Panc1 (cell line): ENCODE measurements around the gene FMN2. TPM values are rescaled to one million over a fixed set of nuclear protein-coding genes. Genes with fewer than 3 reads are reported as not detected.

Source experiments
- ATAC-seq: fragments of 200-7000 bp; cut with Tn5 transposase; 2 replicates; pipeline ENCODE4 v1.9.1; 2020; ENCODE audit warnings: mild to moderate bottlenecking, moderate library complexity
- BruUV-seq: library from RNA; stranded (reverse); fragments of 400-500 nt; replicated peaks from 2 replicates; lab custom pipeline; 2021; lab: Mats Ljungman, UMichigan
- CTCF ChIA-PET: fragments of 300-600 bp; sonication (Branson Sonifier 250); formaldehyde crosslinking; loops from one replicate; lab custom pipeline; 2022; ENCODE audit warnings: antibody characterized with exemption; lab: Charles Lee
- POLR2A ChIA-PET: fragments of 300-600 bp; sonication (Branson Sonifier 250); formaldehyde crosslinking; loops from one replicate; lab custom pipeline; 2022; ENCODE audit warnings: antibody characterized with exemption; lab: Charles Lee
- DNase-seq: peaks from one replicate; pipeline ENCODE4 v3.0.0-alpha.2; 2010; ENCODE audit warnings: low read depth, low spot score
- H3K27ac ChIP-seq: 2 replicates; pipeline ENCODE4 v1.5.1; 2011; ENCODE audit warnings: mild to moderate bottlenecking, low read length, inconsistent platforms
- H3K27me3 ChIP-seq: fragments of 200-500 bp; sonication (Bioruptor generic); 2 replicates; pipeline ENCODE4 v1.6.0; 2014; ENCODE audit warnings: low read length, inconsistent platforms; ENCODE audit not compliant: control insufficient read depth, insufficient read depth
- H3K36me3 ChIP-seq: fragments of 200-500 bp; sonication (Bioruptor generic); 2 replicates; pipeline ENCODE4 v1.5.1; 2014; ENCODE audit warnings: inconsistent platforms, mild to moderate bottlenecking, low read length, moderate library complexity; ENCODE audit not compliant: control insufficient read depth, insufficient read depth
- H3K4me1 ChIP-seq: 2 replicates; pipeline ENCODE4 v1.5.1; 2011; ENCODE audit warnings: inconsistent platforms, mild to moderate bottlenecking, low read length, moderate library complexity; ENCODE audit not compliant: control insufficient read depth, insufficient read depth
- H3K4me3 ChIP-seq, 2 experiments: 2 replicates each; pipeline ENCODE4 v1.5.1; 2011 to 2012; ENCODE audit warnings: low read depth in 2 of 2, low read length in 2 of 2, mild to moderate bottlenecking in 2 of 2, inconsistent platforms in 1 of 2, moderate library complexity in 1 of 2
- H3K9me3 ChIP-seq: fragments of 200-500 bp; sonication (Bioruptor generic); 2 replicates; pipeline ENCODE4 v1.5.1; 2014; ENCODE audit warnings: low read depth, mild to moderate bottlenecking, inconsistent platforms, low read length, moderate library complexity; ENCODE audit not compliant: control insufficient read depth, insufficient read depth
- POLR2AphosphoS5 ChIP-seq: IDR thresholded peaks from 2 replicates; pipeline ENCODE4 v1.6.1; 2012; ENCODE audit warnings: mild to moderate bottlenecking, low read depth, low read length, moderate library complexity
- SIN3A ChIP-seq: IDR thresholded peaks from 2 replicates; pipeline ENCODE4 v1.6.1; 2012; ENCODE audit warnings: low read depth, mild to moderate bottlenecking, low read length, moderate library complexity, borderline replicate concordance; ENCODE audit not compliant: insufficient read depth
- TCF7L2 ChIP-seq: IDR thresholded peaks from 2 replicates; pipeline ENCODE4 v1.6.1; 2011; ENCODE audit warnings: mild to moderate bottlenecking, low read depth, low read length, inconsistent platforms
- in situ Hi-C: cut with HindIII; loops from 2 replicates; pipeline ENCODE4 v1.10.0; 2016; ENCODE audit warnings: low sequenced_read_pairs, low pct_unique_long_range_greater_than_20kb
- intact Hi-C: fragments of 100-400 bp; cut with micrococcal nuclease; formaldehyde crosslinking; loops from one replicate; pipeline ENCODE4 v1.10.0; 2022; ENCODE audit not compliant: unreplicated experiment
- total RNA-seq: library from RNA; stranded (reverse); gene quantifications from one replicate; pipeline ENCODE4 v1.2.1, GENCODE V29; 2021; ENCODE audit not compliant: unreplicated experiment
- TF ChIP-seq, protein P1 (sequence below): fragments of 450-650 bp; IDR thresholded peaks from 2 replicates; pipeline ENCODE4 v1.5.1; 2017; ENCODE audit warnings: mild to moderate bottlenecking
- TF ChIP-seq, protein P2 (sequence below), 2 experiments: IDR thresholded peaks; 2 replicates each; pipeline ENCODE4 v1.6.1; 2011 to 2012; ENCODE audit warnings: low read depth in 2 of 2, control low read depth in 1 of 2, low read length in 1 of 2, mild to moderate bottlenecking in 1 of 2, moderate library complexity in 1 of 2; ENCODE audit not compliant: insufficient read depth in 1 of 2

Gene FMN2
- total RNA-seq, 1 experiment from 2014 or later: 1.9 TPM

DNA sequence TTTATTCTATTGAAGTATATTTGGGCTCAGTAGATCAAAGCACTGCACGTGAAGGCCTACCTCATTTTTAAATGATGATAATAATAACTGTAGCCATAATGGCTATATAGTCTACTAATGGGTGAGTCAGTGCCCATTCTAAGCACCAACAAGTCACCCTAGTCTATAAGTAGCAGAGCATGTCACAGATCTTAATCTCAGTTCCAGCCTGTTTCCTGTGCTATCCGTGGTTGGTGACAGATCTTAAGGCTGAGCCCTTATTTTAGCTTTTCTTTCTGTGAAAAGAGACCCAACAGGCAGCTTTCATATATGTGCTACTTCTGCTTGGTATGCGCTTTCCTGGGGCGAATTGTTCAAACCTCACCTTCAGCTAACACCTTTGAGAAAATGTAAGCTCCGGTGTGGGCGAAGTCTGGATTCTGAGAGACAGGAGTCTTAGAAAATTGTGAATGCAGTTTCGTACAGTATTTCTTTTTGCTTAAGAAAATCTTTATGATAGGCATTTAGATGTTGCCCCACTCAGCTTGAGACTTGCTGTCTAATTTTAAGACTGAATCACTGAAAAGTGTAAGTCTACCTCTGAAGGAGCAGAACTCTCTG is 59.6 kb downstream of the FMN2 start:
- POLR2A ChIA-PET: no interaction called here
- CTCF ChIA-PET: no interaction called here

DNA sequence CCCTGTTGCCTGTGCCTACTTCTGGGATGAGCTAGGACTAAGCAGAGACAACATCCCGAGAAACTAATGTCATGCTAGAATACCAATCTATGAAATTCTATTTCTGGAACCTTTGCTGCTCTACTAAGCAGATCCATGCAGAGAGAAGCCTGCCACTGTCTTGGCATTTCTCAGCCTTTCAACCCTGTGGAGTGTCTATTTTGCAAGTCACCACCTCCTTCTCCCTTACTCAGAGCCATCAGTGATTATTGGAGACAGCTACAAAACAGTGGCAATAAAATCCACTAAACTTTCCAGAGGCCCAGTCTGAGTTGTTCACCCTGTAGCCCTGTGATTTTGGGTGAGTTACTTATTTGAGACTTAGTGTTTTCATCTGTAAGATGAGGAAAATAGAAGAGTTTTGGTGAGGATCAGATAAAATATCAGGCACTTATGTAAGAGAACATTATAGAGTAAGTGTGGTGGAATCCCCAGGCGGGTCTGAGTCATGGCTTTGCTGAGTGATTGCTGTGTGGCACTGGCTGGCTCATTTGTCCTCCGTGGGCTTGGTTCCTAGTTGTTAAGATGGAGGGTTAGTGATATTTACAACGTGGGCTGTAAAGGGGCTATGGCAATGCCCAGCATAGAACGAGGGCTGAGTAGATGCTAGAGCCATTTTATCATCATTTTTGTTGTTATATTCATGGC is 61.1 kb downstream of the FMN2 start:
- Histone ChIP-seq H3K4me1 (no peaks in the 10 kb centered on the region), H3K4me3 (no peak overlapping the region), H3K27me3 (no peaks in the 10 kb centered on the region), H3K27ac (no peak overlapping the region), H3K36me3 (no peaks in the 10 kb centered on the region), H3K9me3 (no peaks in the 10 kb centered on the region)
- ATAC-seq: no peak
- no TSS peak for BruUV-seq
- in situ Hi-C loops (no loop called here), intact Hi-C loops (no loop called here)
- DNase-seq: no peak
- POLR2A ChIA-PET: no interaction called here
- TF ChIP-seq, protein P1, sequence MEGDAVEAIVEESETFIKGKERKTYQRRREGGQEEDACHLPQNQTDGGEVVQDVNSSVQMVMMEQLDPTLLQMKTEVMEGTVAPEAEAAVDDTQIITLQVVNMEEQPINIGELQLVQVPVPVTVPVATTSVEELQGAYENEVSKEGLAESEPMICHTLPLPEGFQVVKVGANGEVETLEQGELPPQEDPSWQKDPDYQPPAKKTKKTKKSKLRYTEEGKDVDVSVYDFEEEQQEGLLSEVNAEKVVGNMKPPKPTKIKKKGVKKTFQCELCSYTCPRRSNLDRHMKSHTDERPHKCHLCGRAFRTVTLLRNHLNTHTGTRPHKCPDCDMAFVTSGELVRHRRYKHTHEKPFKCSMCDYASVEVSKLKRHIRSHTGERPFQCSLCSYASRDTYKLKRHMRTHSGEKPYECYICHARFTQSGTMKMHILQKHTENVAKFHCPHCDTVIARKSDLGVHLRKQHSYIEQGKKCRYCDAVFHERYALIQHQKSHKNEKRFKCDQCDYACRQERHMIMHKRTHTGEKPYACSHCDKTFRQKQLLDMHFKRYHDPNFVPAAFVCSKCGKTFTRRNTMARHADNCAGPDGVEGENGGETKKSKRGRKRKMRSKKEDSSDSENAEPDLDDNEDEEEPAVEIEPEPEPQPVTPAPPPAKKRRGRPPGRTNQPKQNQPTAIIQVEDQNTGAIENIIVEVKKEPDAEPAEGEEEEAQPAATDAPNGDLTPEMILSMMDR: no peak
- TF ChIP-seq TCF7L2 (no peak), SIN3A (no peak), POLR2AphosphoS5 (no peak)
- TF ChIP-seq, protein P2, sequence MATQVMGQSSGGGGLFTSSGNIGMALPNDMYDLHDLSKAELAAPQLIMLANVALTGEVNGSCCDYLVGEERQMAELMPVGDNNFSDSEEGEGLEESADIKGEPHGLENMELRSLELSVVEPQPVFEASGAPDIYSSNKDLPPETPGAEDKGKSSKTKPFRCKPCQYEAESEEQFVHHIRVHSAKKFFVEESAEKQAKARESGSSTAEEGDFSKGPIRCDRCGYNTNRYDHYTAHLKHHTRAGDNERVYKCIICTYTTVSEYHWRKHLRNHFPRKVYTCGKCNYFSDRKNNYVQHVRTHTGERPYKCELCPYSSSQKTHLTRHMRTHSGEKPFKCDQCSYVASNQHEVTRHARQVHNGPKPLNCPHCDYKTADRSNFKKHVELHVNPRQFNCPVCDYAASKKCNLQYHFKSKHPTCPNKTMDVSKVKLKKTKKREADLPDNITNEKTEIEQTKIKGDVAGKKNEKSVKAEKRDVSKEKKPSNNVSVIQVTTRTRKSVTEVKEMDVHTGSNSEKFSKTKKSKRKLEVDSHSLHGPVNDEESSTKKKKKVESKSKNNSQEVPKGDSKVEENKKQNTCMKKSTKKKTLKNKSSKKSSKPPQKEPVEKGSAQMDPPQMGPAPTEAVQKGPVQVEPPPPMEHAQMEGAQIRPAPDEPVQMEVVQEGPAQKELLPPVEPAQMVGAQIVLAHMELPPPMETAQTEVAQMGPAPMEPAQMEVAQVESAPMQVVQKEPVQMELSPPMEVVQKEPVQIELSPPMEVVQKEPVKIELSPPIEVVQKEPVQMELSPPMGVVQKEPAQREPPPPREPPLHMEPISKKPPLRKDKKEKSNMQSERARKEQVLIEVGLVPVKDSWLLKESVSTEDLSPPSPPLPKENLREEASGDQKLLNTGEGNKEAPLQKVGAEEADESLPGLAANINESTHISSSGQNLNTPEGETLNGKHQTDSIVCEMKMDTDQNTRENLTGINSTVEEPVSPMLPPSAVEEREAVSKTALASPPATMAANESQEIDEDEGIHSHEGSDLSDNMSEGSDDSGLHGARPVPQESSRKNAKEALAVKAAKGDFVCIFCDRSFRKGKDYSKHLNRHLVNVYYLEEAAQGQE (IDR thresholded peaks at IDR 0.05; ENCODE audit: insufficient read depth in 1 of 2, low read depth in 2 of 2, low read length in 1 of 2): no peak
- CTCF ChIA-PET: no interaction called here

More for the DNA sequence above, 59.6 kb downstream of the FMN2 start:
- no peaks in the 10 kb centered on the region for H3K4me1 ChIP-seq
- ATAC-seq (no peak), DNase-seq (no peak)
- no peaks in the 10 kb centered on the region for H3K9me3 ChIP-seq
- H3K4me3 ChIP-seq: no peak overlapping the region
- intact Hi-C loops (no loop called here), in situ Hi-C loops (no loop called here)
- no peaks in the 10 kb centered on the region for H3K27me3 ChIP-seq
- no peak overlapping the region for H3K27ac ChIP-seq
- H3K36me3 ChIP-seq: no peaks in the 10 kb centered on the region
- BruUV-seq: no TSS peak
- TF ChIP-seq TCF7L2 (no peak), SIN3A (no peak), POLR2AphosphoS5 (no peak)
- TF ChIP-seq, protein P1: no peak
- TF ChIP-seq, protein P2 (IDR thresholded peaks at IDR 0.05; ENCODE audit: insufficient read depth in 1 of 2, low read depth in 2 of 2, low read length in 1 of 2): no peak
